Neural cell (in vitro differentiated cells): ENCODE results near the gene PTPRQ. TPM values are rescaled to one million over a fixed set of nuclear protein-coding genes. Genes with fewer than 3 reads are reported as not detected.
"Not testable (repeated sequence)": the region's sequence is repeated elsewhere in the genome, so short reads cannot be mapped to it uniquely, and the experiment has no call there.

Experiments used
- H2AFZ ChIP-seq: fragments of 200-600, 300-800 bp; sonication (generic), shearing (Covaris generic); 2 replicates; pipeline ENCODE4 v1.6.0; 2014; ENCODE audit warnings: low read depth, mild to moderate bottlenecking, antibody characterized with exemption, low read length, moderate library complexity
- H3F3A ChIP-seq: fragments of 200-600 bp; shearing (Covaris generic); 2 replicates; pipeline ENCODE4 v1.6.1; 2016; ENCODE audit warnings: mild to moderate bottlenecking, moderate library complexity, mixed read lengths, antibody characterized with exemption, low read length; ENCODE audit not compliant: insufficient read depth, poor library complexity, severe bottlenecking
- H3K27ac ChIP-seq: fragments of 200-600, 300-800 bp; sonication (generic), shearing (Covaris generic); 2 replicates; pipeline ENCODE4 v1.5.1; 2014; ENCODE audit warnings: mild to moderate bottlenecking, low read length, moderate library complexity
- H3K27me3 ChIP-seq: fragments of 300-800, 200-600 bp; sonication (generic), shearing (Covaris generic); 2 replicates; pipeline ENCODE4 v1.6.0; 2014; ENCODE audit warnings: mild to moderate bottlenecking, low read depth, low read length, moderate library complexity; ENCODE audit not compliant: insufficient read depth
- H3K36me3 ChIP-seq: fragments of 300-800, 200-600 bp; sonication (generic), shearing (Covaris generic); 2 replicates; pipeline ENCODE4 v1.5.1; 2014; ENCODE audit warnings: mild to moderate bottlenecking, antibody characterized with exemption, low read length, moderate library complexity; ENCODE audit not compliant: insufficient read depth
- H3K4me2 ChIP-seq: fragments of 300-800, 200-600 bp; sonication (generic), shearing (Covaris generic); 2 replicates; pipeline ENCODE4 v1.6.0; 2014; ENCODE audit warnings: mild to moderate bottlenecking, low read length
- H3K4me3 ChIP-seq: fragments of 300-800, 200-600 bp; sonication (generic), shearing (Covaris generic); 2 replicates; pipeline ENCODE4 v1.5.1; 2014; ENCODE audit warnings: mild to moderate bottlenecking, low read length, moderate library complexity
- H3K79me2 ChIP-seq: fragments of 200-600 bp; shearing (Covaris generic); replicated peaks from 2 replicates; pipeline ENCODE4 v1.6.0; 2014; ENCODE audit warnings: mild to moderate bottlenecking, low read length, moderate library complexity; ENCODE audit not compliant: insufficient read depth
- H3K9ac ChIP-seq: fragments of 300-800, 200-600 bp; sonication (generic), shearing (Covaris generic); 2 replicates; pipeline ENCODE4 v1.6.1; 2016; ENCODE audit warnings: mild to moderate bottlenecking, low read length, mixed read lengths
- H3K9me2 ChIP-seq: fragments of 200-600 bp; shearing (Covaris generic); 2 replicates; pipeline ENCODE4 v1.6.1; 2016; ENCODE audit warnings: mild to moderate bottlenecking, low read length, mixed read lengths; ENCODE audit not compliant: insufficient read depth
- H3K9me3 ChIP-seq: fragments of 200-600, 300-800 bp; sonication (generic), shearing (Covaris generic); 2 replicates; pipeline ENCODE4 v1.6.1; 2016; ENCODE audit warnings: mild to moderate bottlenecking, mixed run types, low read length, moderate library complexity, mixed read lengths
- H4K20me1 ChIP-seq: fragments of 200-600 bp; shearing (Covaris generic); 2 replicates; pipeline ENCODE4 v1.6.1; 2016; ENCODE audit warnings: mild to moderate bottlenecking, mixed run types; ENCODE audit not compliant: insufficient read depth
- CTCF ChIP-seq: fragments of 450-650 bp; IDR thresholded peaks from 2 replicates; pipeline ENCODE4 v1.5.1; 2014; ENCODE audit warnings: antibody characterized with exemption, mild to moderate bottlenecking, moderate library complexity; ENCODE audit not compliant: poor library complexity, severe bottlenecking
- EP300 ChIP-seq: fragments of 450-650 bp; conservative IDR thresholded peaks from 2 replicates; pipeline ENCODE4 v1.6.1; 2014; ENCODE audit warnings: antibody characterized with exemption, mild to moderate bottlenecking, moderate library complexity; ENCODE audit not compliant: poor library complexity, severe bottlenecking
- EZH2 ChIP-seq: fragments of 200-600, 300-800 bp; shearing (Covaris generic), sonication (generic); IDR thresholded peaks from 2 replicates; pipeline ENCODE4 v1.6.1; 2014; ENCODE audit warnings: antibody characterized with exemption, low read length, borderline replicate concordance, mild to moderate bottlenecking; ENCODE audit not compliant: insufficient read depth, poor library complexity, severe bottlenecking
- MXI1 ChIP-seq: fragments of 450-650 bp; conservative IDR thresholded peaks from 2 replicates; pipeline ENCODE4 v1.6.1; 2014; ENCODE audit warnings: antibody characterized with exemption, mild to moderate bottlenecking; ENCODE audit not compliant: poor library complexity, severe bottlenecking
- POLR2AphosphoS5 ChIP-seq: IDR thresholded peaks from 2 replicates; pipeline ENCODE4 v1.6.1; 2012
- RAD21 ChIP-seq: fragments of 450-650 bp; conservative IDR thresholded peaks from 2 replicates; pipeline ENCODE4 v1.6.1; 2014; ENCODE audit warnings: antibody characterized with exemption, mild to moderate bottlenecking, moderate library complexity
- REST ChIP-seq: IDR thresholded peaks from 2 replicates; pipeline ENCODE4 v1.6.1; 2012; ENCODE audit warnings: borderline replicate concordance
- SMC3 ChIP-seq: fragments of 450-650 bp; conservative IDR thresholded peaks from 2 replicates; pipeline ENCODE4 v1.6.1; 2014; ENCODE audit warnings: antibody characterized with exemption, mild to moderate bottlenecking, moderate library complexity; ENCODE audit not compliant: poor library complexity
- TAF1 ChIP-seq: IDR thresholded peaks from 2 replicates; pipeline ENCODE4 v1.6.1; 2012; ENCODE audit warnings: low read depth
- polyA plus RNA-seq: library from polyadenylated mRNA; depleted of rRNA; stranded (reverse); fragments of >200 nt; gene quantifications from 2 replicates; pipeline ENCODE4 v1.2.3, GENCODE V29; 2014

Gene PTPRQ
- polyA plus RNA-seq, 1 donor from 2014 or later = not detected

GRCh38 chr12:80460972-80461371 is 16.9 kb downstream of the PTPRQ start:
- TF ChIP-seq EZH2 (no peak), RAD21 (no peak), MXI1 (no peak), CTCF (no peak), TAF1 (no peak), EP300 (no peak), SMC3 (no peak), REST (no peak)
- H2AFZ ChIP-seq = no peak overlapping the region
- H3K9me2 ChIP-seq = no peaks in the 10 kb centered on the region
- no peaks in the 10 kb centered on the region for H3K9me3 ChIP-seq
- no peaks in the 10 kb centered on the region for H4K20me1 ChIP-seq
- H3K27ac ChIP-seq = no peak overlapping the region
- no peaks in the 10 kb centered on the region for H3K27me3 ChIP-seq
- H3K4me3 ChIP-seq = no peak overlapping the region
- H3F3A ChIP-seq = no peaks in the 10 kb centered on the region
- H3K36me3 ChIP-seq = no peaks in the 10 kb centered on the region
- no peak overlapping the region for H3K9ac ChIP-seq
- H3K79me2 ChIP-seq = no peaks in the 10 kb centered on the region
- H3K4me2 ChIP-seq = no peak overlapping the region

GRCh38 chr12:80461851-80462250 is 17.8 kb downstream of the PTPRQ start:
- H3K9me2 ChIP-seq, H3K27me3 ChIP-seq, H3K9ac ChIP-seq, H3K4me3 ChIP-seq, H3K9me3 ChIP-seq, H3K27ac ChIP-seq, H3K79me2 ChIP-seq, H3K4me2 ChIP-seq, H3K36me3 ChIP-seq, H4K20me1 ChIP-seq, H2AFZ ChIP-seq, H3F3A ChIP-seq: not testable (repeated sequence)

GRCh38 chr12:80469681-80470080 is 25.6 kb downstream of the PTPRQ start:
- H3K4me3 ChIP-seq = no peak overlapping the region
- H3F3A ChIP-seq = no peaks in the 10 kb centered on the region
- H3K9ac ChIP-seq = no peak overlapping the region
- H3K9me3 ChIP-seq = no peaks in the 10 kb centered on the region
- no peak overlapping the region for H3K27ac ChIP-seq
- no peaks in the 10 kb centered on the region for H4K20me1 ChIP-seq
- H3K27me3 ChIP-seq = no peaks in the 10 kb centered on the region
- no peak overlapping the region for H2AFZ ChIP-seq
- no peaks in the 10 kb centered on the region for H3K79me2 ChIP-seq
- no peak overlapping the region for H3K4me2 ChIP-seq
- no peak for TF ChIP-seq TAF1
- no peak for TF ChIP-seq SMC3
- no peak for TF ChIP-seq POLR2AphosphoS5
- TF ChIP-seq RAD21 = no peak
- no peak for TF ChIP-seq EP300
- TF ChIP-seq CTCF = no peak
- no peak for TF ChIP-seq MXI1
- H3K9me2 ChIP-seq = no peaks in the 10 kb centered on the region
- H3K36me3 ChIP-seq = no peaks in the 10 kb centered on the region
